Erythroblast (primary cell): ENCODE results near the gene CYP3A5.
A peak's percentile ranks its signal among the peaks of the same experiment; 100 is the strongest.
"Not testable (repeated sequence)": the region's sequence is repeated elsewhere in the genome, so short reads cannot be mapped to it uniquely, and the experiment has no call there.

Source experiments
- DNase-seq, 2 experiments: peaks; one replicate each; lab custom pipeline; 2025; lab: John Stamatoyannopoulos, UW
- GATA1 ChIP-seq: IDR thresholded peaks from 2 replicates; pipeline ENCODE4 v1.6.1; 2011; ENCODE audit warnings: low read depth, mild to moderate bottlenecking, control low read depth, low read length, moderate library complexity
- POLR2A ChIP-seq: IDR thresholded peaks from 2 replicates; pipeline ENCODE4 v1.6.1; 2011; ENCODE audit warnings: mild to moderate bottlenecking, low read length

The CYP3A5 gene

DNA sequence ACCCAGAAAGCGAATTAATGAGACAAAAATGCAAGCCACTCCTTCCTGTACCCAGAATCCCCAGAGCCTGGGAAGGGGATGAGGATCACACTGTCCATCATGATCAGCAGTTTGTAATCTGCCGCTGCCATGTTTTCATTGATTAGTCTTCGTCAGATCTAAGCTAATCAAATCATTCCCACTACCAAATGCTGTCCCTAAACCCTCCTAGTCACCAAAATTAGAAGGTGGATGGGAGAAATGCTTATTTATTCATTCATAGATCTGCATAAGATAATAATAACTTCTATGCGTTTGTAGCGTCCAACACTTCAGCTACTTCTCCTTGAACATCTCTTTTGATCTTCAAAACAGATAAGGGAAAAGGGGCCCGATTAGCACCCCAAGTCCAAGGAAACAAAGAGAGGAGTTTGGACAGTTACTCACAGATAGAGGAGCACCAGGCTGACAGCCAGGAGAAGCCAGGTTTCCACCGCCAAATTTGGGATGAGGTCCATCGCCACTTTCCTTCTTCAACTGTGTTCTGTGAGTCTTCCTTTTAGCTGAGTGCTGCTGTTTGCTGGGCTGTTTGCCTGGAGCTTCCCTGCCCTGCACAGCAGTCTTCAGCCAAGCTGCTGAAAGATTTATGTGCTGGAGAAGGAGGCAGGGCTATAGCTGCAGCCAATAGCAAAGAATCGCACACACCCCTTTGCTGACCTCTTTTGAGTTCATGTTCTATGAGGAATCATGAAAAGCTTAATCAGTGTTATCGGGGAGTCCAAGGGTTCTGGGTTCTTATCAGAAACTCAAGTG, at the start of gene CYP3A5:
CYP3A5 (minus strand) TSS at position 597 of the 792 bp plus-strand sequence; CDS start at position 497, 100 bp downstream.
- TF ChIP-seq POLR2A (no peak), GATA1 (no peak)
- DNase-seq: peak in 1 of 2 experiments; percentile 52

DNA sequence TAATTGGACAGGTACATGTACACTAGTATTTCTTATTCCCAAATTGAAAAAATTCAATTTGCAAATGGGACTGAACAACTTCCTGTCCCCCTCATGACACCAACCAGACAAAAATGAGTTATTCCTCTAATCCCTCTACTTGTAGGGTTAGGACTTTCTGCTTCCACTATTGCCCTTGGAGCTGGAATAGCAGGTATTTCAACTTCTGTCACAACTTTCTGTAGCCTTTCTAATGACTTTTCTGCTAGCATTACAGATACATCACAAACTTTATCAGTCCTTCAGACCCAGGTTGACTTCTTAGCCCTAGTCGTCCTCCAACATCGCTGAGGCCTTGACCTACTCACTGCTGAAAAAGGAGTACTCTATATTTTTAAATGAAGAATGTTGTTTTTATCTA, 48.8 kb upstream of the CYP3A5 start:
- no peak for TF ChIP-seq GATA1
- DNase-seq: no peak

DNA sequence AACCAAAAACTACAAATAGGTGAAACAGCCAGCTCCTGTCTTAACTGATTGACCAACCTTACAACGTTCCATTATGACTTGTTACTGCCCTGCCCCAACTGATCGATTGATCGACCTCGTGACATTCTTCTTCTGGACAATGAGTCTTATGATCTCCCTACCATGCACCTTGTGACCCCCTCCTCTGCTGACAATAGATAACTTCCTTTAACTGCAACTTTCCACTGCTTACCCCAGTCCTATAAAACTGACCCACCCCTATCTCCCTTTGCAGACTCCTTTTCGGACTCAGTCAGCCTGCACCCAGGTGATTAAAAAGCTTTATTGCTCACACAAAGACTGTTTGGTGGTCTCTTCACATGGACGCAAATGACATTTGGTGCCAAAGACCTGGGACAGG, 43.4 kb upstream of the CYP3A5 start:
- DNase-seq: not testable (repeated sequence)

DNA sequence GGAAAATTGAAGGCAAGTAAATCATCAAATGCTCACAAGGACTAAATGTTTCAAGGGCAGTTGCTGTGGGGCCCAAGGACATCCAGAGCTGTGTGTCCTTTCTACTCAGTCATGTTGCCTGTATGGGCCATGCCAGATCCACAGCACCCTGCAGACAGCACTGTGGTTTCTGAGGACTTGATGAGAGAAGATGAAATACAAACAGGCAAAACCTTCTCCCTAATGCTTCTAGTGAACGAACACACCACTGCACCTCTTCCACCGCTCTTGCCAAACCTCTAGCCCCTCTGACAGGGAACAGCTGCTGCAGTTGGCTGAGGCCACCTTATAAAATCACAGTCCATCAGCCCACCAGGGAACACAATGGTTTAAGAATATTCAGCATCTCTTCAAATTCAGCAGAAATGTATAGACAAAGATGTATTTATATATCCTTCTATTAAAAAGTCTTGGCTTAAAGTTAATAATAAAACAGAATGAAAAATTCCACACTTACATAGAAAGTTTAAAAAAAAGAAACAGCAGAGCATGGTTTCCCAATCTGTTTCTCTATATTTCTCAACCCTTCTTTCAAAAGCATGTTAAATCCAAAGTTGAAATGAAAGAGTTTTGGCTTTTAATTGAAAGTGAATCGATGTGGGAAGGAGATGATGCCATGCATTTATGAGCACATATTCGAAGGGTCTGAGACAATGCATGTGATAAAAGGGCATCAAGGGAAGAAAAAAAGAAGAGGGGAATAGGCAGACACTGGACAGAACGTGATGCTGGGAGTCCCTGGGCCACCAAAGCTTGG, 41.2 kb upstream of the CYP3A5 start:
- no peak for DNase-seq

DNA sequence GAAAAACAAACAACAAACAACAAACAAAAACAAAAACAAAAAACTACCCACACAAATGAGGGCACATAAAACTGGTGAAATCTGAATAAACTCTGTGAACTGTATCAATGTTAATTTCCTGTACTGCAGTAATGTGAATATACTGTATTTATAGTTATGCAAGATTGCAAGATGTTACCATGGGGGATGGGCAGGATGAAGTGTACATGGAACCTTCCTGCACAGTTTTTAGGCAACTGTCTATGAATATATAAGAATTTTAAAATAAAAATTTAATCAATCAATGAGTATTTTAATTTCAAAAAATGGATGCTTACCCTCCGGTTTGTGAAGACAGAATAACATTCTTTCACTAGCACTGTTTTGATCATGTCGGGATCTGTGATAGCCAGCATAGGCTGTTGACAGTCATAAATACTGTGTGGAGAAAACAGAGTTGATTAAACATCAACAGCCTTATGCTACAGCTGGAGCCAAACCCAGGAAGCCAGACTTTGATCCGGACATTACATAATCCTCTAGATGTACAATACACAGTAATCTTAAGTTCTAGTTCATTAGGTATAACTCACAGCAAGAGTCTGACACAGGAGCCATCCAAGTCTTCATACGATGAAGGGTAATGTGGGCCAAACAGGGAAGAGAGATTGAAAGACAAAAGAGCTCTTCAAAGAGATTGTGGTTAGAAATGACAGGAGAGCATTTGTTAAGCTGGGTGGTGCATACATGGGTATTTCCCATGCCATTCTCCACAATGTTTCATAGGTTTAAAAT, 40.4 kb upstream of the CYP3A5 start:
- TF ChIP-seq POLR2A: no peak
- no peak for TF ChIP-seq GATA1
- DNase-seq: no peak

More for the DNA sequence above, 41.2 kb upstream of the CYP3A5 start:
- no peak for TF ChIP-seq POLR2A
- no peak for TF ChIP-seq GATA1

DNA sequence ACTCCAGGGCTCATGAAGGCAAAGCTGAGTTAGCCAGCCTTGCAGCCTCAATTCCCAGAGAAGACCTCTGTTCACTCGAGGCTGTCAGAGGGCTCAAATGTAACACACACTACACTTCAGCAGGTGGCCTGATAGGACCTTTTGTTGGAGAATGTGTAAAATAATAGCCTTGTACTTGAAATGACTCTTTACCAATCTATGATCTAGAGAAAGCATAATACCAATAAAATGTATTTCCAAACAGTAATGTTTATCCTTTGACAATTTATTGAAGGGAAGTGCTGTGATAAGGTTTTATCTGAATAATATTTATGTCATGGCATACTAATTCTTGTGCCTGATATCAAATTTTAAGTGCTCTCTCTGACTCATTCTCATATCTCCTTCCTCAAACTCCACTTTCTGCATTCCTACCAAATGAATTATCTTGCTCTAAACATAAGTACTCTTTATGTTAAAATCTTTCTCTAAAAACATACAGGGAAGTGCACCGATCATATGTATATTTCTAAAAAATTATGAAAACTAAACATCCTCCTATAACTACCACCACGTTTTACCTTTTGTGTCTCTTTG, 34.3 kb upstream of the CYP3A5 start:
- TF ChIP-seq POLR2A (no peak), GATA1 (no peak)
- DNase-seq: no peak

DNA sequence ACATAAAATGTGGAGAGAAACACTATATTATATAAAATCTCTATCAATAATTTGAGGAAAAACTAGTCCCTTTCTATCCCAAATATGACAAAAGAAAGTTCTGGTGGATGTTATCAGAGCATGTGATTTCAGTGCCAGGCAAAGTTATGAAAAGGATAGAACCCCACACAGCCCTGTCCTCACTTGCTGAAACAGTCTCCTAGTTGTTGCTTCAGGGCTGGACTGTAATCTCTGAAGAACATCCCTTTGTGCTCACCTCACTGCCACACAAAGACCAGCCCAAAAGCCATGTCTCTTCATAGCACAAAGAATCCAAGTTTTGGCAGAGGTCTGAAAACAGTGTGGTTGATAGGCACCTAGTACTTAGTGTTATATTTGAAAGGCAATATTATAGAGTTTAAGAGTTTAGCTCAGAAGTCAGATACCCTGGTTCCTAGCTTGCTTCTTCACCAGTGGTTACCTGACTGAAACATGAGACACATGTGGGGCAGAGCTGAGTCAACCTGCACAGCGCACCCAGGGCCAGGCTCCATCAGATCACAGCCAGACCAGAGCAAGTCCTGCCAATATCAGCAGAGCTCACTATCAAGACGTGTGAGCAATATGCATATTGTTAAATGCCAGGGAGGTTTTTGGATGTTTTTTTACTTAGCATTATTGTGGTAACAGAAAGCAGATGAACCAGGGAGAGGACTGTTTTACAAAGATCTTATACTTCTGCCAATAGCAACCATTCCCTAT, 30.2 kb upstream of the CYP3A5 start:
- no peak for DNase-seq
- TF ChIP-seq POLR2A (no peak), GATA1 (no peak)

DNA sequence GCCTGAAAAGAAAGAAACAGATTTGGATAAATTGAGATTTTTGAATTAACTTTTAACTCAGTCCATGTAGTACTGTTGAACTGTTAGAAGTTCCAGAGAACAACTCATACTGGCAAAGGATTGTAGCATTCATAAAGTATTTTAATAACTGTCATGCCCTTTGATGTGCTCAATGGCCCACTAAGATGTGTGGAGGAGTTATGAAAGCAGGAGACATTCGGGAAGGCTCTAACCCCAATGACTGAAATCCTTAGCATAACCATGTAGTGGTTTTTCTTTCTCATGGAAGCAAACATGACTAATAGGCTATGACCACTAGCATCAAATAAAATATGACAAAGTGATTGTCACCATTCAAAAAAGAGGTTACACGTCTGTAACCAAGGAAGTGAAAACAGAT, 29.5 kb upstream of the CYP3A5 start:
- DNase-seq: no peak
- no peak for TF ChIP-seq POLR2A
- TF ChIP-seq GATA1: no peak

DNA sequence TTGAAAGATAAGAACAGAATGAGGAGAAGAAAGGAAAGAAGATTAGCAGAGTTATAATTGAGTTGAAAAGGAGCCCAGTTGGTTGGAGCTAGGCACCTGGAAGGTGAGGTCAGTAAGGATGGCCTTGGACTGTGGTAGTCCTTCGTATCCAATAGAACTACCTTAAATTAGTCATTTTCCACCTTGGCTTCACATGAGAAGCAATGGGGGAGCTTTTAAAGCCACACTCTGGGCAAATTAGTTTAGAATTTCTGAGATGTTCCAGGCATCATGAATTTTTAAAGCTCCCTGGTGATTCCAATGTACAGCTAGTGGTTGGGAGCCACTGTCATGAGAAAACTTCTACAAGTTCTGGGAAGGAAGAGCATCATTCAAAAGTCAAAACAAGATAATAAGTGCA, 27.3 kb upstream of the CYP3A5 start:
- DNase-seq: no peak
- TF ChIP-seq GATA1 (no peak), POLR2A (no peak)

DNA sequence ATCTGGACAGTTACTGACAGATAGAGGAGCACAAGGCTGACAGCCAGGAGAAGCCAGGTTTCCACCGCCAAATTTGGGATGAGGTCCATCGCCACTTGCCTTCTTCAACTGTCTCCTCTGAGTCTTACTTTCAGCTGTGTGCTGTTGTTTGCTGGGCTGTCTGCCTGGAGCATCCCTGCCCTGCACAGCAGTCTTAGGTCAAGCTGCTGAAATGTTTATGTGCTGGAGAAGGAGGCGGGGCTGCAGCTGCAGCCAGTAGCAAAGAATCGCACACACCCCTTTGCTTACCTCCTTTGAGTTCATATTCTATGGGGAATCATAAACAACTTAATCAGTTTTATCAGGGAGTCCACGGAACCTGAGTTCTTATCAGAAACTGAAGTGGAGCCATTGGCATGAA, 20.1 kb upstream of the CYP3A5 start:
- no peak for DNase-seq
- TF ChIP-seq GATA1: no peak

DNA sequence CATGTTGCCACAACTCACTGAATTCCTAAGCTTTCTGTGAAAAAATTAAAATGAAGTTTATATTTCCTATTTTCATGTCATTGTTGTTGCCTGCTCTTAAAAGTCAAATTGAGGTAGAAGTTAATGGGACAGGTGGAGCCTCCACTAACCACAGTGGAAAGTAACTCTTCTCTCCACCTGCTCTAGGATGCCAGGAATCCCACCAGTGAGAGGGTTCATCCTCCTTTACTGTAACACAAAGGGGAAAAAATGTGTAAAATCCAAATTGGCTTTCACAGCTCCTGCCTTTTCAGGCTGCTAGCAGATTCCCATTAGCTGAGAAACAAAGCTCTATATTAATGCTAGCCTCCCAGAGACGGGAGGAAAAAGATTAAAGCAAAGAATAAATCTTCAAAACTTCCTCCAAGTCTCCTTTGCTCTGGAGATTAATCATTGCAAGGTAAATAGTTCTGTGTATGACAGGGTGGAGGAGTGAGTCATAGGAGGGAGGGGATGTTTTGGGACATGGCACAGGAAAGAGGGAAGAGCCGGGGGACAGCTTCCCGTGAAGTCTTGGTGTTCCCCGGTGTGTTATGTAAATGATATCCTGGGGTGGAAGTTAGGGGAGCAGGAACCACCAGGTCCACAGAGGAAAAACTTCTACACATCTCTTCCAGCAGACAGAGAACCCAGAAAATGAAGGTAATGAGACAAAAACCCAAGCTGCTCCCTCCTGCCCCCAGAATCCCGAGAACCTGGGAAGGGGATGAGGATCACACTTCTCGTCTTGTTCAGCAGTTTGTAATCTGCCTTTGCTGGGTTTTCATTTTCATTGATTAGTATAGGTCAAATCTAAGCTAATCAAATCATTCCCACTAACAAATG, 19.3 kb upstream of the CYP3A5 start:
- peak in 1 of 2 experiments; percentile 6 for DNase-seq

DNA sequence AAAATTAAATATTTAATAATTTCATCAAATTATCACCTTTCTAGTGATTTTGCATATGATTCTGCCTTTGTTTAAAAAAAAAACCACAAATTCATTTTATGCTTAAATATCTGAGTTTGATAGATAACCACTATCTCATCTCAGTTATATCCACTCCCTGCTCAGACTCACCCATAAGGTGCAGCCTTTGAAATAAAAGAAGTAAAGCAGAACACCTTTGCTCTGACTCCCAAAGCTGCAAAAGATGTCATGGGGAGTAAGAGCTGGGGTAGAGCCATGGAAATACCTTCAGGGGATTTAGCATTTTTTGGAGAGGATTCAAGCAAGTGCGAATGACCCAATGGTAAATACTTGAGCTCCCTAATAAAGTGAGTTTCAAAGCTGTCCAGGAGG, 15.1 kb upstream of the CYP3A5 start:
- TF ChIP-seq POLR2A (no peak), GATA1 (no peak)
- no peak for DNase-seq
